Right kidney (tissue), 1 donor: ENCODE data around the gene VRK1.

Source experiments
- DNase-seq: peaks from one replicate; pipeline ENCODE4 v3.0.0-alpha.2; 2016

The VRK1 gene

GRCh38 chr14:96823652-96824051 is 26.5 kb downstream of the VRK1 start:
- DNase-seq: no peak

- no peak for DNase-seq
These were observed 27.1 kb downstream of the VRK1 start for GRCh38 chr14:96824283-96824682.

- DNase-seq: no peak
These were observed 29.6 kb downstream of the VRK1 start for GRCh38 chr14:96826818-96827217.

GRCh38 chr14:96827290-96827689 is 30.1 kb downstream of the VRK1 start:
- DNase-seq: no peak

- no peak for DNase-seq
These were observed 32.6 kb downstream of the VRK1 start for GRCh38 chr14:96829791-96830190.

- DNase-seq: no peak
These were observed 33.8 kb downstream of the VRK1 start for GRCh38 chr14:96830946-96831345.

- no peak for DNase-seq
These were observed 35.2 kb downstream of the VRK1 start for GRCh38 chr14:96832351-96832750.

GRCh38 chr14:96838449-96838848 is 41.3 kb downstream of the VRK1 start:
- no peak for DNase-seq

- DNase-seq: no peak
These were observed 42.1 kb downstream of the VRK1 start for GRCh38 chr14:96839251-96839650.

- no peak for DNase-seq
These were observed 46.0 kb downstream of the VRK1 start for GRCh38 chr14:96843137-96843536.

GRCh38 chr14:96844857-96845570 is 47.8 kb downstream of the VRK1 start:
- no peak for DNase-seq

GRCh38 chr14:96847451-96847850 is 50.3 kb downstream of the VRK1 start:
- DNase-seq: no peak

- no peak for DNase-seq
These were observed 50.8 kb downstream of the VRK1 start for GRCh38 chr14:96848011-96848410.

- DNase-seq: no peak
These were observed 52.6 kb downstream of the VRK1 start for GRCh38 chr14:96849733-96850132.

GRCh38 chr14:96851694-96852381 is 54.7 kb downstream of the VRK1 start:
- DNase-seq: no peak

- no peak for DNase-seq
These were observed 55.7 kb downstream of the VRK1 start for GRCh38 chr14:96852823-96853422.

- DNase-seq: no peak
These were observed 61.5 kb downstream of the VRK1 start for GRCh38 chr14:96858643-96859042.

- no peak for DNase-seq
These were observed 64.6 kb downstream of the VRK1 start for GRCh38 chr14:96861568-96862310.

GRCh38 chr14:96863327-96863985 is 66.3 kb downstream of the VRK1 start:
- no peak for DNase-seq

- no peak for DNase-seq
These were observed 66.8 kb downstream of the VRK1 start for GRCh38 chr14:96863986-96864330.

- no peak for DNase-seq
These were observed 70.5 kb downstream of the VRK1 start for GRCh38 chr14:96867634-96868033.

GRCh38 chr14:96874127-96874526 is 76.9 kb downstream of the VRK1 start:
- DNase-seq: no peak

- DNase-seq: no peak
These were observed 79.6 kb downstream of the VRK1 start for GRCh38 chr14:96876747-96877146.
